Measurements from ENCODE around the gene INPP5D. TPM values are rescaled to one million over a fixed set of nuclear protein-coding genes. Genes with fewer than 3 reads are reported as not detected.

Gene INPP5D
- total and polyA plus RNA-seq, 2 of the 8 experiments (the other 6 are each of a cell fraction or from before 2014, with no cell fraction given) = 4.5 to 7.1 TPM

DNA sequence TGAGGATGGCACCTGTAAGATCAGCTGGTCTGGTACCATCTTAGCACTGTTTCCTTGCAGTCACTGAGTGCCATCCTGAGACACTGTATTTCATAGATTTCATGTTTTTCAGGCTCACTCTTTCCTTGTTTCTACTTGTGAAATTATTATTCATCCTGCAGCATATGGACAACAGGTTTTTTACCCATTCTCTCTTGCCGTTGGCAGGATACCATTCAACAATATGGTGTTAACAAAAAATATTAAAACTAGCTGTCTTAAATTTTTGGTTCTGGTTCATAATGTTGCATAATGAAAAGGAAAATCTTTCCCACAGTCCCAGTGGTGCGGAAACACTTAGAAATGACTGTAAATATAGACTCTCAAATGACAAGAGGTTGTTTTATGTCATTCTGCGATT lies 168.2 kb downstream of the INPP5D start (continued):
- no peak for TF ChIP-seq CHD1 (IDR thresholded peaks at IDR 0.05; ENCODE audit: low read depth, low read length)
- no peak for TF ChIP-seq CBX8 (IDR thresholded peaks at IDR 0.05; ENCODE audit: borderline replicate concordance, low read depth, low read length)
- no peak for TF ChIP-seq HDAC2 (IDR thresholded peaks at IDR 0.05; ENCODE audit: borderline replicate concordance in 1 of 2, low read depth in 2 of 2, low read length in 2 of 2)

All from H1 (cell line).